HG03280 (cell line): Measurements from ENCODE around the gene ASIC2.

Experiments used
- ATAC-seq: cut with Tn5 transposase; IDR thresholded peaks from one replicate; pipeline ENCODE4 v1.9.1; 2021; ENCODE audit warnings: mild to moderate bottlenecking, moderate library complexity; ENCODE audit not compliant: unreplicated experiment

Gene ASIC2

GRCh38 chr17:33258296-33258695, 34.8 kb downstream of the ASIC2 start:
- no peak for ATAC-seq

GRCh38 chr17:33245183-33245582, 47.9 kb downstream of the ASIC2 start:
- ATAC-seq = no peak

GRCh38 chr17:33243732-33244131, 49.4 kb downstream of the ASIC2 start:
- ATAC-seq = no peak

- no peak for ATAC-seq
Observed at GRCh38 chr17:33242375-33243124, 50.5 kb downstream of the ASIC2 start.

- no peak for ATAC-seq
Observed at GRCh38 chr17:33241390-33241789, 51.7 kb downstream of the ASIC2 start.

- no peak for ATAC-seq
Observed at GRCh38 chr17:33240362-33240761, 52.7 kb downstream of the ASIC2 start.

- ATAC-seq = no peak
Observed at GRCh38 chr17:33239702-33240101, 53.4 kb downstream of the ASIC2 start.

GRCh38 chr17:33234930-33235685, 58.0 kb downstream of the ASIC2 start:
- no peak for ATAC-seq

GRCh38 chr17:33234233-33234632, 58.9 kb downstream of the ASIC2 start:
- ATAC-seq = no peak

GRCh38 chr17:33233811-33234177, 59.3 kb downstream of the ASIC2 start:
- no peak for ATAC-seq

GRCh38 chr17:33229499-33229898, 63.6 kb downstream of the ASIC2 start:
- ATAC-seq = no peak

GRCh38 chr17:33229028-33229427, 64.1 kb downstream of the ASIC2 start:
- ATAC-seq = no peak

GRCh38 chr17:33228548-33228947, 64.5 kb downstream of the ASIC2 start:
- no peak for ATAC-seq

- ATAC-seq = no peak
Observed at GRCh38 chr17:33227911-33228310, 65.2 kb downstream of the ASIC2 start.

- ATAC-seq = no peak
Observed at GRCh38 chr17:33225994-33226393, 67.1 kb downstream of the ASIC2 start.

- ATAC-seq = no peak
Observed at GRCh38 chr17:33225509-33225908, 67.6 kb downstream of the ASIC2 start.

- ATAC-seq = no peak
Observed at GRCh38 chr17:33220036-33220435, 73.1 kb downstream of the ASIC2 start.

GRCh38 chr17:33218698-33219601, 74.1 kb downstream of the ASIC2 start:
- ATAC-seq = no peak

GRCh38 chr17:33217891-33218290, 75.2 kb downstream of the ASIC2 start:
- ATAC-seq = no peak

- ATAC-seq = no peak
Observed at GRCh38 chr17:33214996-33215395, 78.1 kb downstream of the ASIC2 start.

- no peak for ATAC-seq
Observed at GRCh38 chr17:33210285-33210684, 82.8 kb downstream of the ASIC2 start.
